PC-9 (cell line): Measurements from ENCODE around the gene YBX1. TPM values are rescaled to one million over a fixed set of nuclear protein-coding genes. Genes with fewer than 3 reads are reported as not detected.

Experiments
- BruUV-seq: library from RNA; stranded (reverse); fragments of 400-500 nt; replicated peaks from 2 replicates; lab custom pipeline; 2021; lab: Mats Ljungman, UMichigan
- CTCF ChIA-PET: fragments of 300-600 bp; sonication (Branson Sonifier 250); formaldehyde crosslinking; loops from one replicate; lab custom pipeline; 2022; ENCODE audit warnings: antibody characterized with exemption; lab: Charles Lee
- POLR2A ChIA-PET: fragments of 300-600 bp; sonication (Branson Sonifier 250); formaldehyde crosslinking; loops from one replicate; lab custom pipeline; 2022; ENCODE audit warnings: antibody characterized with exemption; ENCODE audit not compliant: unreplicated experiment; lab: Charles Lee
- DNase-seq, 2 experiments: peaks; one replicate each; pipeline versions ENCODE4 v3.0.0 to v3.0.0-alpha.2; 2015 to 2022; ENCODE audit warnings: mixed read lengths in 1 of 2
- H2AFZ ChIP-seq: fragments of 200-600 bp; sonication (generic); 2 replicates; pipeline ENCODE4 v1.8.1; 2017; ENCODE audit warnings: antibody characterized with exemption
- H3F3A ChIP-seq: fragments of 200-600 bp; sonication (generic); 2 replicates; pipeline ENCODE4 v1.8.1; 2017; ENCODE audit warnings: antibody characterized with exemption, mild to moderate bottlenecking, low read depth; ENCODE audit not compliant: insufficient read depth
- H3K27ac ChIP-seq: fragments of 200-600 bp; sonication (generic); 2 replicates; pipeline ENCODE4 v1.6.1; 2016; ENCODE audit warnings: mixed run types
- H3K27me3 ChIP-seq: fragments of 200-600 bp; sonication (generic); 2 replicates; pipeline ENCODE4 v1.6.1; 2016; ENCODE audit warnings: low read depth, mixed run types; ENCODE audit not compliant: insufficient read depth
- H3K36me3 ChIP-seq: fragments of 200-600 bp; sonication (generic); 2 replicates; pipeline ENCODE4 v1.6.1; 2016; ENCODE audit warnings: low read depth, mixed run types
- H3K4me1 ChIP-seq: fragments of 200-600 bp; sonication (generic); replicated peaks from 2 replicates; pipeline ENCODE4 v1.6.1; 2016; ENCODE audit warnings: mixed run types; ENCODE audit not compliant: insufficient read depth
- H3K4me2 ChIP-seq: fragments of 200-600 bp; sonication (generic); 2 replicates; pipeline ENCODE4 v1.6.1; 2017; ENCODE audit warnings: mixed run types
- H3K4me3 ChIP-seq: fragments of 200-600 bp; sonication (generic); 2 replicates; pipeline ENCODE4 v1.6.1; 2016; ENCODE audit warnings: mixed run types
- H3K79me2 ChIP-seq: fragments of 200-600 bp; sonication (generic); 2 replicates; pipeline ENCODE4 v1.6.1; 2017; ENCODE audit warnings: low read depth, mixed run types
- H3K9me2 ChIP-seq: fragments of 200-600 bp; sonication (generic); 2 replicates; pipeline ENCODE4 v1.8.1; 2017; ENCODE audit warnings: mild to moderate bottlenecking; ENCODE audit not compliant: insufficient read depth
- H3K9me3 ChIP-seq: fragments of 200-600 bp; sonication (generic); 2 replicates; pipeline ENCODE4 v1.8.1; 2016; ENCODE audit warnings: low read depth; ENCODE audit not compliant: insufficient read depth
- H4K20me1 ChIP-seq: fragments of 200-600 bp; sonication (generic); 2 replicates; pipeline ENCODE4 v1.8.1; 2017; ENCODE audit not compliant: insufficient read depth
- EZH2 ChIP-seq: fragments of 200-600 bp; sonication (generic); IDR thresholded peaks from 2 replicates; pipeline ENCODE4 v1.8.0; 2017; ENCODE audit warnings: antibody characterized with exemption, low read depth
- intact Hi-C: fragments of 100-400 bp; cut with micrococcal nuclease; formaldehyde crosslinking; loops from one replicate; pipeline ENCODE4 v1.10.0; 2022; ENCODE audit not compliant: unreplicated experiment
- total RNA-seq: library from RNA; stranded (reverse); gene quantifications from 2 replicates; pipeline ENCODE4 v1.2.3, GENCODE V29; 2021
- TF ChIP-seq, protein P1 (sequence below): fragments of 200-600 bp; sonication (generic); conservative IDR thresholded peaks from 2 replicates; pipeline ENCODE4 v1.6.1; 2017; ENCODE audit warnings: mixed run types, antibody characterized with exemption, mild to moderate bottlenecking, moderate library complexity

The YBX1 gene
- total RNA-seq, 1 experiment from 2014 or later = 1,130 TPM

DNA sequence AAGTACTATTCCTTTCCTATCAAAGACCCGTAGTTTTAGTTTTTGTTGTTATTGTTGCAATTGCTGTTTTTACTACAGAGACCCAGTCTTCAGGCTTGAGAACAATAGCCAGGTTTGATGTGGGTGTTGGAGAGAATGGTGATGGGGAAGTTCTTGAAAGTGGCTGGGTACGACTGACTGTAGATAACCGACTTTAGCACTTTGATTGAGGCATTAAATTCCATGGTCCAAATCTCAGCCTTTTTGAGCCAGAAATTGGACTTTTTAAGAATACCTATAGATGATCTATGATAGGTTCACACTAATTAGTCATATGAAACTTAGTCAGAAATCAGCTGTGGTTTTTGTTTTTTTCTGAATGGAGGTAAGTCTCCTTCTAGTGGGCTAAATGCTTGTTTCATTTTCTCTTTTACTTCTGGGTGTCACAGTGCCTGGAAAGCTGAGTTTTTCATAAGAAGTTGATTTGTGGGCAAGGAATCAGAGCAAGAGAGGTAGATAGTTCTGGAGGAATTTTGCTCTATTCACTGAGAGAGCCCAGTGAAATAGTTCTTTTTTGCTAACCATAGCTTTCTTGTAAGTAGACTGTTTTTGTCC, 21.2 kb upstream of the YBX1 start:
- BruUV-seq = no TSS peak

DNA sequence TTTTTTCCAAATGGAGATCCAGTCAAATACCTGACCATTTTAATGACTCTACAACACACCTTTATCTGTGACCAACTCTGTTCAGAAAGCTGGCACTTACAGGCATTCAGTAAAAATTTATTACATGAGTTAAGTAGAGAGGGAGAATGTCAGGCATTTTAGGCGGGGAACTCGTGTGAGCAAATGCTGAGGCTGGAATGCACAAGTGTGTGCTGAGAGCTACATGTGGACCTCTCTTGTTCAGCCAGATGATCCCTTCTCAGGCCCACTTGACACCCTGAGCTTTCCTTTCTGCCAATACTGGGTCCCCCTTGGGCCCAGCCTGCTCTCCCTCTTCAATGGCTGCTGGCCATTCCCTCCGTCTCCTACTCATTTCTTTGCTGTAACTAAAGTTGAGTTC, 12.3 kb upstream of the YBX1 start:
- H3K4me3 ChIP-seq = no peak overlapping the region
- no peaks in the 10 kb centered on the region; the same call in 1 of the 2 replicates for H3F3A ChIP-seq
- POLR2A ChIA-PET = no interaction called here
- DNase-seq = no peak
- CTCF ChIA-PET = no interaction called here
- H3K36me3 ChIP-seq = peaks cover 13% of the 10 kb centered on the region
- no peaks in the 10 kb centered on the region for H3K9me3 ChIP-seq
- intact Hi-C loops = no loop called here
- BruUV-seq = no TSS peak
- H3K4me2 ChIP-seq = no peak overlapping the region
- no peaks in the 10 kb centered on the region for H4K20me1 ChIP-seq
- H3K4me1 ChIP-seq = no peaks in the 10 kb centered on the region
- H3K27ac ChIP-seq = no peak overlapping the region
- H2AFZ ChIP-seq = no peak overlapping the region
- H3K79me2 ChIP-seq = no peaks in the 10 kb centered on the region
- H3K9me2 ChIP-seq = no peaks in the 10 kb centered on the region
- no peaks in the 10 kb centered on the region for H3K27me3 ChIP-seq
- TF ChIP-seq EZH2 = no peak
- TF ChIP-seq, protein P1, sequence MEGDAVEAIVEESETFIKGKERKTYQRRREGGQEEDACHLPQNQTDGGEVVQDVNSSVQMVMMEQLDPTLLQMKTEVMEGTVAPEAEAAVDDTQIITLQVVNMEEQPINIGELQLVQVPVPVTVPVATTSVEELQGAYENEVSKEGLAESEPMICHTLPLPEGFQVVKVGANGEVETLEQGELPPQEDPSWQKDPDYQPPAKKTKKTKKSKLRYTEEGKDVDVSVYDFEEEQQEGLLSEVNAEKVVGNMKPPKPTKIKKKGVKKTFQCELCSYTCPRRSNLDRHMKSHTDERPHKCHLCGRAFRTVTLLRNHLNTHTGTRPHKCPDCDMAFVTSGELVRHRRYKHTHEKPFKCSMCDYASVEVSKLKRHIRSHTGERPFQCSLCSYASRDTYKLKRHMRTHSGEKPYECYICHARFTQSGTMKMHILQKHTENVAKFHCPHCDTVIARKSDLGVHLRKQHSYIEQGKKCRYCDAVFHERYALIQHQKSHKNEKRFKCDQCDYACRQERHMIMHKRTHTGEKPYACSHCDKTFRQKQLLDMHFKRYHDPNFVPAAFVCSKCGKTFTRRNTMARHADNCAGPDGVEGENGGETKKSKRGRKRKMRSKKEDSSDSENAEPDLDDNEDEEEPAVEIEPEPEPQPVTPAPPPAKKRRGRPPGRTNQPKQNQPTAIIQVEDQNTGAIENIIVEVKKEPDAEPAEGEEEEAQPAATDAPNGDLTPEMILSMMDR = no peak

More for the DNA sequence above, 21.2 kb upstream of the YBX1 start:
- Histone ChIP-seq H3K36me3 (peaks cover 11% of the 10 kb centered on the region), H2AFZ (no peak overlapping the region), H3K79me2 (peaks cover 22% of the 10 kb centered on the region), H3F3A (peaks cover 8% of the 10 kb centered on the region; the same call in 1 of the 2 replicates), H3K27me3 (no peaks in the 10 kb centered on the region), H3K9me3 (no peaks in the 10 kb centered on the region), H3K4me1 (peaks cover 19% of the 10 kb centered on the region), H3K4me3 (no peak overlapping the region), H3K9me2 (no peaks in the 10 kb centered on the region), H3K4me2 (no peak overlapping the region), H4K20me1 (no peaks in the 10 kb centered on the region), H3K27ac (no peak overlapping the region)
- intact Hi-C loops = no loop called here
- no peak for DNase-seq
- POLR2A ChIA-PET = no interaction called here
- CTCF ChIA-PET = no interaction called here
- TF ChIP-seq EZH2 = no peak
- TF ChIP-seq, protein P1 = no peak

DNA sequence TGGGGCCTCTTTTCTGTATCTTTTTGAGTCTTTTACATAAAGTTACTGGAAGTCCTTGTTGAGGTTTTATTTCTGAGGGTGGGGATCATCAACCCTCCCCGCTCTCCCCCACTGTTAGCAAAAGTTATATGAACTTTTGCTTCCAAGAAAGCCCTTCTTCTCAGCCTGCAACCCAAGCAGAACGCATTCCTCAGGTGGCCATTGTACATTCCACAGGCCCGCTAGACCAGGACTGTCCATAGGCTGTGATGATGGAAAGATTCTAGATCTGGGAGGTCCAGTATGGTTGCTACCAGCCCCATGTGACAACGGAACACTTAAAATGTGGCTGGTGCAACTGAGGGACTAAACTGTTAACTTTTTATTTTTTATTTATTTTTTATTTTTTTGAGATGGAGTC, 11.8 kb upstream of the YBX1 start:
- no peak for DNase-seq
- H3K4me1 ChIP-seq = no peaks in the 10 kb centered on the region
- H3K27ac ChIP-seq = no peak overlapping the region
- no peak overlapping the region for H2AFZ ChIP-seq
- H3K4me3 ChIP-seq = no peak overlapping the region
- no TSS peak for BruUV-seq
- ChIA-PET POLR2A (no interaction called here), CTCF (interaction anchor here (0.7 kb wide), 1 partner anchor 76 kb away, joined by 6 read pairs; no protein-coding TSS in a partner anchor)
- H3K4me2 ChIP-seq = no peak overlapping the region
- no peaks in the 10 kb centered on the region for H4K20me1 ChIP-seq
- peaks cover 13% of the 10 kb centered on the region for H3K36me3 ChIP-seq
- no peaks in the 10 kb centered on the region for H3K79me2 ChIP-seq
- H3K9me2 ChIP-seq = no peaks in the 10 kb centered on the region
- H3K27me3 ChIP-seq = no peaks in the 10 kb centered on the region
- no peak for TF ChIP-seq EZH2
- TF ChIP-seq, protein P1 = no peak
- intact Hi-C loops = no loop called here
- H3F3A ChIP-seq = no peaks in the 10 kb centered on the region; the same call in 1 of the 2 replicates
- no peaks in the 10 kb centered on the region for H3K9me3 ChIP-seq
